HepG2 (cell line): Measurements from ENCODE around the gene ZNF829. TPM values are rescaled to one million over a fixed set of nuclear protein-coding genes. Genes with fewer than 3 reads are reported as not detected.

Experiments
- CC2D1A ChIP-seq: sonication (generic); formaldehyde crosslinking; IDR thresholded peaks from 2 replicates; pipeline ENCODE4 v1.8.1; 2023; ENCODE audit warnings: mild to moderate bottlenecking, missing genetic modification reagents
- CCDC6 ChIP-seq: sonication (generic); formaldehyde crosslinking; IDR thresholded peaks from 2 replicates; pipeline ENCODE4 v1.8.1; 2022; ENCODE audit warnings: mild to moderate bottlenecking, missing genetic modification reagents, moderate library complexity
- HNRNPK ChIP-seq: fragments of 200-400 bp; formaldehyde crosslinking; IDR thresholded peaks from 2 replicates; pipeline ENCODE4 v1.6.1; 2018; ENCODE audit warnings: low read length, low read depth, moderate library complexity, mild to moderate bottlenecking; ENCODE audit not compliant: poor library complexity, severe bottlenecking
- NR2F1 ChIP-seq, 2 experiments: fragments of 450-650 bp in 1 of 2; formaldehyde crosslinking in 1 of 2; IDR thresholded peaks; 2 replicates each; pipeline versions ENCODE4 v1.5.0 to v1.6.1; 2016 to 2020; ENCODE audit warnings: mild to moderate bottlenecking in 1 of 2, missing compliant biosample characterization in 1 of 2, missing genetic modification reagents in 1 of 2, moderate library complexity in 1 of 2
- ZNF276 ChIP-seq: sonication (generic); formaldehyde crosslinking; IDR thresholded peaks from 2 replicates; pipeline ENCODE4 v1.4.0; 2020; ENCODE audit warnings: mild to moderate bottlenecking, low read depth, missing genetic modification reagents
- ZNF703 ChIP-seq: sonication (generic); formaldehyde crosslinking; IDR thresholded peaks from 2 replicates; pipeline ENCODE4 v1.5.1; 2020; ENCODE audit warnings: missing genetic modification reagents, mild to moderate bottlenecking, moderate library complexity, borderline replicate concordance
- ZNF839 ChIP-seq: sonication (generic); formaldehyde crosslinking; IDR thresholded peaks from 2 replicates; pipeline ENCODE4 v1.4.0; 2020; ENCODE audit warnings: missing genetic modification reagents, mild to moderate bottlenecking, borderline replicate concordance
- polyA plus RNA-seq, 8 experiments: library from polyadenylated mRNA; depleted of rRNA in 3 of 8; stranded (reverse) in 7 of 8; unstranded in 1 of 8; fragments of >200 nt; fragmentation: Illumina TruSeq in 4 of 8; extraction: Trizol in 4 of 8; gene quantifications; 2 replicates each; pipeline versions ENCODE4 v1.2.1 to v1.2.3, GENCODE V29; 2011 to 2016; ENCODE audit warnings: low read depth in 4 of 8, missing spikeins in 1 of 8, mixed read lengths in 1 of 8; ENCODE audit not compliant: insufficient read depth in 1 of 8
- total RNA-seq, 5 experiments: library from RNA; depleted of rRNA; stranded (reverse); fragments of >200 nt; fragmentation: Illumina TruSeq; extraction: Trizol; gene quantifications; 2 replicates each; pipeline ENCODE4 v1.2.3, GENCODE V29; 2016; ENCODE audit warnings: low read depth in 1 of 5
- TF ChIP-seq, protein P1 (sequence below): fragments of 450-650 bp; IDR thresholded peaks from 2 replicates; pipeline ENCODE4 v1.6.1; 2017
- TF ChIP-seq, protein P2 (sequence below): IDR thresholded peaks from 2 replicates; pipeline ENCODE4 v1.6.1; 2016; ENCODE audit warnings: missing compliant biosample characterization, missing genetic modification reagents, borderline replicate concordance
- TF ChIP-seq, protein P3 (sequence below): sonication (generic); formaldehyde crosslinking; IDR thresholded peaks from 2 replicates; pipeline ENCODE4 v1.9.0; 2021; ENCODE audit warnings: missing genetic modification reagents, borderline replicate concordance
- TF ChIP-seq, protein P4 (sequence below): sonication (generic); formaldehyde crosslinking; conservative IDR thresholded peaks from 2 replicates; pipeline ENCODE4 v1.4.0; 2020; ENCODE audit warnings: mild to moderate bottlenecking, missing genetic modification reagents, moderate library complexity
- TF ChIP-seq, protein P5 (sequence below): sonication (generic); formaldehyde crosslinking; IDR thresholded peaks from 2 replicates; pipeline ENCODE4 v1.8.1; 2022; ENCODE audit warnings: low read depth, mild to moderate bottlenecking, missing genetic modification reagents

Gene ZNF829
- total and polyA plus RNA-seq, 2 of the 13 experiments (the other 11 are each of a cell fraction or from before 2014, with no cell fraction given), result 0.15 to 0.86 TPM

DNA sequence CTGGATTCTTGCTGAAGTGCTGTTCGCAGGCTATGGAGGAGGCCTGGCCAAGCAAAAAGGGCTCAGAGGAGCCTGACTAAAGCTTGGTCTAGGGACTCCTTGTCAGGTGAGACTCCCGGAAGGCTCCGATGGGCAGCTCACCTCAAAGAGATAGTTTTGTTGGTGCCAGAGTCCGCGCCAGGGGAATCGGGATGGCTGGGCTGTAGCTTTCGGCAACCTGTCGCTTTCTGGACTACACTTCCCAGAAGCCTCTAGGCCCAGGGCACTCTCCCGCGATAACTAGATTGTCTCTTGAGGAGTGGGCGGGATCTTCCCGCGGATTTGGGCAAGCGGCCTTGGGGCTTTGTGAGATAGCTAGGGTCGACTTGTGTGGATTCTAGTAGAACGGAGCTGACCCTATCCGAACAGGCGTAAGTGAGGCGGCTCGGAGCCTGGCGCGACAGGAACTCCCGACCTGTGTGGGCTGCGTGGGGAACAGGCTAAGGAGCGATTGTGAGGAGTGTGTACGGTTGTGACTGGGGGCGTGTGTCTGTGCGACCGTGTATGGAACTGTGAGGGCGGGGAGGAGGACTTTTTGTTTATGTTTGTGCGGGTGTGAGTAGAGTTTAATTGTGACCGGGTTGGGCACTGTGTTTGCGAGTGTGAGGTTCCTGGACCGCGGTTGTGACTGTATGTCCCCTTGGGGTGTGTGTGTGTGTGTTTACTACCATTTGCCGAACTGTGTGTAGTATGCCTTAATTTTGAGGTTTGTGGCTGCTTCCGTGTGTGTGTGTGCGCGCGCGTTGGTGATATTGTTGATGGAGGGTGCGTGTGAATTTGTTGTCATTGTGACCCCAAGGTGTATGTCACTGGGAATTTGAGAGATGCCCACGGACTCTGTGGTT, 65.3 kb downstream of the ZNF829 start, which contains the start of gene ZNF345 (continued):
- TF ChIP-seq, protein P1, sequence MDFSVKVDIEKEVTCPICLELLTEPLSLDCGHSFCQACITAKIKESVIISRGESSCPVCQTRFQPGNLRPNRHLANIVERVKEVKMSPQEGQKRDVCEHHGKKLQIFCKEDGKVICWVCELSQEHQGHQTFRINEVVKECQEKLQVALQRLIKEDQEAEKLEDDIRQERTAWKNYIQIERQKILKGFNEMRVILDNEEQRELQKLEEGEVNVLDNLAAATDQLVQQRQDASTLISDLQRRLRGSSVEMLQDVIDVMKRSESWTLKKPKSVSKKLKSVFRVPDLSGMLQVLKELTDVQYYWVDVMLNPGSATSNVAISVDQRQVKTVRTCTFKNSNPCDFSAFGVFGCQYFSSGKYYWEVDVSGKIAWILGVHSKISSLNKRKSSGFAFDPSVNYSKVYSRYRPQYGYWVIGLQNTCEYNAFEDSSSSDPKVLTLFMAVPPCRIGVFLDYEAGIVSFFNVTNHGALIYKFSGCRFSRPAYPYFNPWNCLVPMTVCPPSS, result no peak
- TF ChIP-seq, protein P2, sequence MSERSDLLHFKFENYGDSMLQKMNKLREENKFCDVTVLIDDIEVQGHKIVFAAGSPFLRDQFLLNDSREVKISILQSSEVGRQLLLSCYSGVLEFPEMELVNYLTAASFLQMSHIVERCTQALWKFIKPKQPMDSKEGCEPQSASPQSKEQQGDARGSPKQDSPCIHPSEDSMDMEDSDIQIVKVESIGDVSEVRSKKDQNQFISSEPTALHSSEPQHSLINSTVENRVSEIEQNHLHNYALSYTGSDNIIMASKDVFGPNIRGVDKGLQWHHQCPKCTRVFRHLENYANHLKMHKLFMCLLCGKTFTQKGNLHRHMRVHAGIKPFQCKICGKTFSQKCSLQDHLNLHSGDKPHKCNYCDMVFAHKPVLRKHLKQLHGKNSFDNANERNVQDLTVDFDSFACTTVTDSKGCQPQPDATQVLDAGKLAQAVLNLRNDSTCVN (CRISPR knock-in tag), result no peak
- TF ChIP-seq, protein P3, sequence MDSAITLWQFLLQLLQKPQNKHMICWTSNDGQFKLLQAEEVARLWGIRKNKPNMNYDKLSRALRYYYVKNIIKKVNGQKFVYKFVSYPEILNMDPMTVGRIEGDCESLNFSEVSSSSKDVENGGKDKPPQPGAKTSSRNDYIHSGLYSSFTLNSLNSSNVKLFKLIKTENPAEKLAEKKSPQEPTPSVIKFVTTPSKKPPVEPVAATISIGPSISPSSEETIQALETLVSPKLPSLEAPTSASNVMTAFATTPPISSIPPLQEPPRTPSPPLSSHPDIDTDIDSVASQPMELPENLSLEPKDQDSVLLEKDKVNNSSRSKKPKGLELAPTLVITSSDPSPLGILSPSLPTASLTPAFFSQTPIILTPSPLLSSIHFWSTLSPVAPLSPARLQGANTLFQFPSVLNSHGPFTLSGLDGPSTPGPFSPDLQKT (CRISPR knock-in tag), result no peak
- no peak for TF ChIP-seq CC2D1A (CRISPR knock-in tag)
- no peak for TF ChIP-seq NR2F1 (CRISPR knock-in tag; IDR thresholded peaks at IDR 0.05)
- TF ChIP-seq ZNF839, result no peak
- no peak for TF ChIP-seq CCDC6
- TF ChIP-seq ZNF703 (CRISPR knock-in tag), result no peak
- no peak for TF ChIP-seq HNRNPK
- TF ChIP-seq, protein P4, sequence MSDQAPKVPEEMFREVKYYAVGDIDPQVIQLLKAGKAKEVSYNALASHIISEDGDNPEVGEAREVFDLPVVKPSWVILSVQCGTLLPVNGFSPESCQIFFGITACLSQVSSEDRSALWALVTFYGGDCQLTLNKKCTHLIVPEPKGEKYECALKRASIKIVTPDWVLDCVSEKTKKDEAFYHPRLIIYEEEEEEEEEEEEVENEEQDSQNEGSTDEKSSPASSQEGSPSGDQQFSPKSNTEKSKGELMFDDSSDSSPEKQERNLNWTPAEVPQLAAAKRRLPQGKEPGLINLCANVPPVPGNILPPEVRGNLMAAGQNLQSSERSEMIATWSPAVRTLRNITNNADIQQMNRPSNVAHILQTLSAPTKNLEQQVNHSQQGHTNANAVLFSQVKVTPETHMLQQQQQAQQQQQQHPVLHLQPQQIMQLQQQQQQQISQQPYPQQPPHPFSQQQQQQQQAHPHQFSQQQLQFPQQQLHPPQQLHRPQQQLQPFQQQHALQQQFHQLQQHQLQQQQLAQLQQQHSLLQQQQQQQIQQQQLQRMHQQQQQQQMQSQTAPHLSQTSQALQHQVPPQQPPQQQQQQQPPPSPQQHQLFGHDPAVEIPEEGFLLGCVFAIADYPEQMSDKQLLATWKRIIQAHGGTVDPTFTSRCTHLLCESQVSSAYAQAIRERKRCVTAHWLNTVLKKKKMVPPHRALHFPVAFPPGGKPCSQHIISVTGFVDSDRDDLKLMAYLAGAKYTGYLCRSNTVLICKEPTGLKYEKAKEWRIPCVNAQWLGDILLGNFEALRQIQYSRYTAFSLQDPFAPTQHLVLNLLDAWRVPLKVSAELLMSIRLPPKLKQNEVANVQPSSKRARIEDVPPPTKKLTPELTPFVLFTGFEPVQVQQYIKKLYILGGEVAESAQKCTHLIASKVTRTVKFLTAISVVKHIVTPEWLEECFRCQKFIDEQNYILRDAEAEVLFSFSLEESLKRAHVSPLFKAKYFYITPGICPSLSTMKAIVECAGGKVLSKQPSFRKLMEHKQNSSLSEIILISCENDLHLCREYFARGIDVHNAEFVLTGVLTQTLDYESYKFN (CRISPR knock-in tag), result 0 out of 2 replicates have a peak, but pooled peaks have one; percentile 14
- no peak for TF ChIP-seq ZNF276 (CRISPR knock-in tag)
- TF ChIP-seq, protein P5, sequence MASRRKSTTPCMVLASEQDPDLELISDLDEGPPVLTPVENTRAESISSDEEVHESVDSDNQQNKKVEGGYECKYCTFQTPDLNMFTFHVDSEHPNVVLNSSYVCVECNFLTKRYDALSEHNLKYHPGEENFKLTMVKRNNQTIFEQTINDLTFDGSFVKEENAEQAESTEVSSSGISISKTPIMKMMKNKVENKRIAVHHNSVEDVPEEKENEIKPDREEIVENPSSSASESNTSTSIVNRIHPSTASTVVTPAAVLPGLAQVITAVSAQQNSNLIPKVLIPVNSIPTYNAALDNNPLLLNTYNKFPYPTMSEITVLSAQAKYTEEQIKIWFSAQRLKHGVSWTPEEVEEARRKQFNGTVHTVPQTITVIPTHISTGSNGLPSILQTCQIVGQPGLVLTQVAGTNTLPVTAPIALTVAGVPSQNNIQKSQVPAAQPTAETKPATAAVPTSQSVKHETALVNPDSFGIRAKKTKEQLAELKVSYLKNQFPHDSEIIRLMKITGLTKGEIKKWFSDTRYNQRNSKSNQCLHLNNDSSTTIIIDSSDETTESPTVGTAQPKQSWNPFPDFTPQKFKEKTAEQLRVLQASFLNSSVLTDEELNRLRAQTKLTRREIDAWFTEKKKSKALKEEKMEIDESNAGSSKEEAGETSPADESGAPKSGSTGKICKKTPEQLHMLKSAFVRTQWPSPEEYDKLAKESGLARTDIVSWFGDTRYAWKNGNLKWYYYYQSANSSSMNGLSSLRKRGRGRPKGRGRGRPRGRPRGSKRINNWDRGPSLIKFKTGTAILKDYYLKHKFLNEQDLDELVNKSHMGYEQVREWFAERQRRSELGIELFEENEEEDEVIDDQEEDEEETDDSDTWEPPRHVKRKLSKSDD, result no peak
